Muscle layer of duodenum (tissue), 2 donors: Measurements from ENCODE around the gene ZCRB1.

Experiments
- H3K27ac ChIP-seq: one replicate; pipeline ENCODE4 v1.7.0; 2013; ENCODE audit warnings: mild to moderate bottlenecking, low read length
- H3K27me3 ChIP-seq: one replicate; pipeline ENCODE4 v1.7.0; 2013; ENCODE audit warnings: low read depth, mild to moderate bottlenecking, control low read depth, low read length
- H3K36me3 ChIP-seq, 2 donors: one replicate each; pipeline ENCODE4 v1.7.0; 2013; ENCODE audit warnings: low read length in 2 of 2, control low read depth in 1 of 2, mild to moderate bottlenecking in 1 of 2; ENCODE audit not compliant: insufficient read depth in 2 of 2, control insufficient read depth in 1 of 2
- H3K4me1 ChIP-seq, 2 donors: one replicate each; pipeline ENCODE4 v1.7.0; 2013; ENCODE audit warnings: low read length in 2 of 2, mild to moderate bottlenecking in 2 of 2, control low read depth in 1 of 2, moderate library complexity in 1 of 2; ENCODE audit not compliant: insufficient read depth in 2 of 2, control insufficient read depth in 1 of 2
- H3K4me3 ChIP-seq, 2 donors: one replicate each; pipeline ENCODE4 v1.7.0; 2013; ENCODE audit warnings: low read length in 2 of 2, low read depth in 1 of 2, mild to moderate bottlenecking in 1 of 2
- H3K9me3 ChIP-seq, 2 donors: one replicate each; pipeline ENCODE4 v1.7.0; 2013; ENCODE audit warnings: low read length in 2 of 2, control low read depth in 1 of 2, mild to moderate bottlenecking in 1 of 2; ENCODE audit not compliant: control insufficient read depth in 1 of 2
- donor health status: healthy.

The ZCRB1 gene

GRCh38 chr12:42326541-42327226, 790 bp upstream of the ZCRB1 start:
- Histone ChIP-seq H3K27me3 (no peaks in the 10 kb centered on the region), H3K9me3 (no peaks in the 10 kb centered on the region), H3K4me3 (peak overlapping the region; percentile 82 to 85), H3K36me3 (peaks cover 5 to 7% of the 10 kb centered on the region in 2 donors), H3K27ac (peak overlapping the region; percentile 92), H3K4me1 (peaks cover 14 to 23% of the 10 kb centered on the region in 2 donors)

- Histone ChIP-seq H3K9me3 (no peaks in the 10 kb centered on the region), H3K4me1 (peaks cover 14 to 23% of the 10 kb centered on the region in 2 donors), H3K27me3 (no peaks in the 10 kb centered on the region), H3K27ac (peak overlapping the region; percentile 92), H3K4me3 (peak overlapping the region; percentile 82 to 85), H3K36me3 (peaks cover 5 to 20% of the 10 kb centered on the region in 2 donors)
Observed at GRCh38 chr12:42325326-42325652, 605 bp downstream of the ZCRB1 start.

GRCh38 chr12:42323856-42324255, 2.0 kb downstream of the ZCRB1 start:
- Histone ChIP-seq H3K9me3 (no peaks in the 10 kb centered on the region), H3K27ac (no peak overlapping the region), H3K27me3 (no peaks in the 10 kb centered on the region), H3K4me1 (peaks cover 14 to 23% of the 10 kb centered on the region in 2 donors), H3K4me3 (no peak overlapping the region), H3K36me3 (peaks cover 5 to 24% of the 10 kb centered on the region in 2 donors)

DNA sequence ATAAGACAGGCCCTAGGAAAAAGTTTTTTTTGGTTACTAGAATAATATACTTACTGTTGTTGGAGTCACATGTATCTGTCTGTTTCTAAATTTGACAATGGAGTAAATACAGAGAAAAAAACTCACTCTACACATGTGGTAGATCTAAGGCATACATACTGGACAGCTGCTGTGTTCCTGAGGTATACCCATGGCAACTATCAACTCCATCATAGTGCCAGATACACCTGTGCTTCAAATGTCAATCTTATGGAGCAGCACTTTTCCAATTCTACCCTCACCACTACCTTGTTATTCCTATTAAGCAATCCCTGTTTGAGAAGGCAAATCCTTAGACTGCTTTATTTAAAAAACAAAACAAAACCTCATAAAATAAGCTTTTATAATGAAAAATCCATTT, 3.3 kb downstream of the ZCRB1 start:
- H3K36me3 ChIP-seq: peaks cover 5 to 29% of the 10 kb centered on the region in 2 donors
- peaks cover 10 to 17% of the 10 kb centered on the region in 2 donors for H3K4me1 ChIP-seq
- H3K9me3 ChIP-seq: no peaks in the 10 kb centered on the region
- H3K27ac ChIP-seq: no peak overlapping the region
- H3K27me3 ChIP-seq: no peaks in the 10 kb centered on the region
- H3K4me3 ChIP-seq: no peak overlapping the region

DNA sequence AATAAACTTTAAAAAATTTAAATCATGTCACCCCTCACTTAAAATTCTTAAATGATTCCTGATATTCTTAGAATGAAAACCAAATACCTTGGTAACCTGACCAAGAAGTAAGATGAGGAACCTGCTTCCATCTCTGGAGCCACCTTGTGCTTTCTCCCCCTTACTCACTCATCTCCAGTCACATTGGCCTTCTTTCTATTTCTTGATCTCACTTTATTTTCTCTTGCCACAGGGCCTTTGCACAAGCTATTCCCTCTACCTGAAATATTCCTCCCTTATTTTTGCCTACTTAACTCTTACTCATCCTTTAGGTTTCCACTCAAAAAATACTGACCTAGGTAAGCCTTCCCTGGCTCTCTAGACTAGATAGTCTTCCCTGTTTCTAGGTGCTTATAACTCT, 5.1 kb downstream of the ZCRB1 start:
- no peaks in the 10 kb centered on the region for H3K27me3 ChIP-seq
- no peak overlapping the region for H3K27ac ChIP-seq
- H3K4me3 ChIP-seq: no peak overlapping the region
- H3K36me3 ChIP-seq: peaks cover 5 to 38% of the 10 kb centered on the region in 2 donors
- no peaks in the 10 kb centered on the region for H3K9me3 ChIP-seq
- H3K4me1 ChIP-seq: peaks cover 0 to 10% of the 10 kb centered on the region in 2 donors

- Histone ChIP-seq H3K27me3 (no peaks in the 10 kb centered on the region), H3K36me3 (peaks cover 7 to 30% of the 10 kb centered on the region in 2 donors), H3K4me1 (no peaks in the 10 kb centered on the region), H3K4me3 (no peak overlapping the region), H3K27ac (no peak overlapping the region), H3K9me3 (no peaks in the 10 kb centered on the region)
Observed at GRCh38 chr12:42315108-42315507, 10.8 kb downstream of the ZCRB1 start.

DNA sequence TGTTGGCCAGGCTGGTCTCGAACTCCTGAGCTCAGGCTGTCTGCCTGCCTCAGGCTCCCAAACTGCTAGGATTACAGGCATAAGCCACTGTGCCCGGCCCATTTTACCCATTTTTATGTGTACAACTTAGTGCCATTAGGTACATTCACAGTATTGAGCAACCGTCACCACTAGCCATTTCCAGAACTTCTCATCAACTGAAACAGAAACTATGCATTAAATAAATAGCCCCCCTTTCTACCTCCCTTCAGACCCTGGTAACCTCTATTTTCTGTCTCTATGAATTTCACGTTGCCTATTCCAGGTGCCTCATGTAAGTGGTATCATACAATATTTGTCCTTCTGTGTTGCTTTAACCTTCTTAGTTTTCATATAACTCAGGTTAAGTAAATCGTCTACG, 15.9 kb downstream of the ZCRB1 start:
- no peak overlapping the region for H3K27ac ChIP-seq
- H3K4me1 ChIP-seq: no peaks in the 10 kb centered on the region
- peaks cover 7 to 10% of the 10 kb centered on the region in 2 donors for H3K36me3 ChIP-seq
- H3K27me3 ChIP-seq: no peaks in the 10 kb centered on the region
- H3K4me3 ChIP-seq: no peak overlapping the region
- no peaks in the 10 kb centered on the region for H3K9me3 ChIP-seq

DNA sequence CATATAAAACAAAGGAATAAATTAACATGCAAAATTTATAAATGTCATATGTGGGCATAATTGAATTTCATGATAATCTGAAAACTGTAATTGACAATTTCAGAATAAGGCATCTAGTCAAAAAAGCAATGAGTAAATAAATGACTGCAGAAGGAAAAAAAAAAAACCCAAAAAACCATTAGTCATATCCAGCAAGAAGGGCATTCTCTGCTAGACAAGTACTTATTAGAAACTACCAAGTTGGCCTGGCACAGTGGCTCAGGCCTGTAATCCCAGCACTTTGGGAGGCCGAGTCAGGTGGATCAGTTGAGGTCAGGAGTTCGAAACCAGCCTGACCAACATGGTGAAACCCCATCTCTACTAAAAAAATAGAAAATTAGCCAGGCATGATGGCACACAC, 17.5 kb downstream of the ZCRB1 start:
- Histone ChIP-seq H3K27ac (no peak overlapping the region), H3K27me3 (no peaks in the 10 kb centered on the region), H3K4me3 (no peak overlapping the region), H3K36me3 (peaks cover 3 to 5% of the 10 kb centered on the region in 2 donors), H3K9me3 (no peaks in the 10 kb centered on the region), H3K4me1 (no peaks in the 10 kb centered on the region)

DNA sequence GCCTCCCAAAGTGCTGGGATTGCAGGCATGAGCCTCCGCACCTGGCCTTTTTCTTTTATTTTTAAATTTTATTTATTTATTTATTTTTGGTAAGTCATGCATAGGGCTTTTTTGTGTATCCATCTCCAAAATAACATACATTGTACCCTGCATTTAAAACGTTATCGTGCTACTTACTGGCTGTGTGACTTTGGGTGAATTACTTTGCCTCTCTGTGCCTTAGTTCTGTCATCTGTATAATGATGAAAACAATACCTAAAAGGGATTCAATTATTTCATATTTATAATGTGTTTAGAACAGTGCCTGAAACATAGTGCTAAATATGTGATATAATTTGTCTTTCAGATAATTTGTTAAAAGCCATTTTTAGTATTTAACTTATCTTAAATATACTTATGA, 19.6 kb downstream of the ZCRB1 start:
- H3K4me3 ChIP-seq: no peak overlapping the region
- H3K27ac ChIP-seq: no peak overlapping the region
- H3K36me3 ChIP-seq: no peaks in the 10 kb centered on the region
- no peaks in the 10 kb centered on the region for H3K4me1 ChIP-seq
- H3K9me3 ChIP-seq: no peaks in the 10 kb centered on the region
- H3K27me3 ChIP-seq: no peaks in the 10 kb centered on the region

GRCh38 chr12:42299392-42300308, 26.2 kb downstream of the ZCRB1 start:
- no peaks in the 10 kb centered on the region for H3K4me1 ChIP-seq
- no peaks in the 10 kb centered on the region for H3K9me3 ChIP-seq
- H3K27me3 ChIP-seq: no peaks in the 10 kb centered on the region
- H3K27ac ChIP-seq: no peak overlapping the region
- no peak overlapping the region for H3K4me3 ChIP-seq
- no peaks in the 10 kb centered on the region for H3K36me3 ChIP-seq

GRCh38 chr12:42298887-42299286, 27.0 kb downstream of the ZCRB1 start:
- no peak overlapping the region for H3K27ac ChIP-seq
- no peaks in the 10 kb centered on the region for H3K27me3 ChIP-seq
- H3K9me3 ChIP-seq: no peaks in the 10 kb centered on the region
- H3K4me1 ChIP-seq: no peaks in the 10 kb centered on the region
- no peaks in the 10 kb centered on the region for H3K36me3 ChIP-seq
- no peak overlapping the region for H3K4me3 ChIP-seq
